NCI-H1105 (cell line): ENCODE measurements around the gene MSRB1.

Experiments used
- DNase-seq: peaks from one replicate; lab custom pipeline; 2025; lab: John Stamatoyannopoulos, UW

The MSRB1 gene

DNA sequence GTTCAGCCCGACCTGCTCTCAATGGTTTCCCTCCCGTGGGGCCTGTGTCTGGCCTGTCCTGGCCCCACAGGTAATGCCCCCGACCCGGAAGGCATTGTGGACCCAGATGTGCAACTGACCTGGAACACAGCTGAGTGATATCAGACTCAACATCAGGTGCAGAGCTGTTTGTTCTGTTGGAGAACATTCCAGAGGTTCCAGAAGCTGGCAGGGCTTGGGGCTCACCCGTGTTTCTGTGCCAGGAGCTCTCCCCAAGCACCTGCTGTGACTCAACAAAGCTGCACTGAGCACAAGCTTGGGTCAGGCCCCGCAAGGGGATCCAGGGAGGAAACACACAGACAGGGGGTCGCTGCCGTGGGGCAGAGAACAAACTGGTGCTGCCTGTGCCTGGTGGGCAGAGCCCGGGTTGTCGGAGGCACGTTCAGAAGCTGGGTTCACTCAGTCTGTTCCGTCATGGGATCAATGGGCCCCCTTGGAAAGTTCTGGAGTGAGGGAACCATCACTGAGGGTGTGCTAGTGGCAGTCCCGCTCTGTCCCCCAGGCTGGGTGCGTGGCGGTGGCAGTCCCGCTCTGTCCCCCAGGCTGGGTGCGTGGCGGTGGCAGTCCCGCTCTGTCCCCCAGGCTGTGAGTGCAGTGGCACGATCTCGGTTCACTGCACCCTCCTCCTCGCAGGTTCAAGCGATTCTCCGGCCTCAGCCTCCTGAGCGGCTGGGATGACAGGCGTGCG lies 46.9 kb downstream of the MSRB1 start:
- DNase-seq: no peak

DNA sequence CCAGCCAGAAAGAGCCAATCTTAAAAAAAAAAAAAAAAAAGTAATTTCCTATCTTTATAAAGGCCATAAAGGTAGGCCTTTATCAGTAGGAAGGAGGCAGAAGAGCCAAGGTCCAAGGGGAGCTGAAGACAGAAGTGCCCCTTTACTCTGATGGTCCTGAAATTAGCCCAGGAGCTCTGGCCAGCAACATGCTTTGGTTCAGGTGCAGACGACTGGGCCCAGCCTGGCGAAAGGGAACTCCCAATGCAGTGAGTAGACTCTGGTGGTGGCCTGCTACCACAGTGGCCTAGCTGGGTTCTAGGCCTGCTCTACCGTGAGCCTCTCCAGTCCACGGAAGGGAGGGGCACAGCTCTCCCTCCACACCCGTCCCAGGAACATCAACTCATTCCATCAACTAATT lies 47.9 kb downstream of the MSRB1 start:
- DNase-seq: no peak

- DNase-seq: no peak
Measured at GRCh38 chr16:1890708-1891050, 52.3 kb downstream of the MSRB1 start.

DNA sequence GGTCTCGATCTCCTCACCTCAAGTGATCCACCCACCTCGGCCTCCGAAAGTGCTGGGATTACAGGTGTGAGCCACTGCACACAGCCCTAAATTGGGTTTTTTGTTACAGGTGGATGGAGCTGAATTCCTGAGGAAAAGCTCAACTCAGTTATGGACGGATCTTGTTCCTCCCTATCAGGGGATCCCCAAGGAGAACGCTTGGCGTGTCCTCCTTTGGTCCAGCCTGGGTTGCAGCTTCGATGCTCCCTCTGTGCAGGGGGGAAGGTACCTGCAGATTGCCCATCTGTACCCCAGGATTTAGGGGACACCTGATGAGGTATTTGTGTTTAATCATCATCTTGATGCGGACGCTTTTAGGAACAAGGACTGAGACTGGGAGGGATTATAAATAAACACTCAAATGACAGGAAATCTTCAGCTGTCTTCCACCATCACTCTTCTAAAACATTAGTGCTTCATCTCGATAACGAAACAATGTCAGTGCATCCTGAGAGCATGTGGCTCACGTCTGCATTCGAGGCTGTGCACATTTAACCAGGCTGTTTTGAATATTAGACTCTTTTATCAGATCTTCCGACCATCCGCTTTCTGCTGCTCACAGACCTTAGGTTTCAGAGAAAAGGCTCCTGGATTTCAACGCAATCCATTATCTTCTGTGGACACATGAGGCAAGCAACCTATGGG lies 52.8 kb downstream of the MSRB1 start:
- DNase-seq: no peak
